Hair follicle dermal papilla cell (primary cell): ENCODE results near the gene HMX3. TPM values are rescaled to one million over a fixed set of nuclear protein-coding genes. Genes with fewer than 3 reads are reported as not detected.

Experiments used
- total RNA-seq: library from RNA; depleted of rRNA; stranded (reverse); fragments of >200 nt; gene quantifications from 2 replicates; pipeline ENCODE4 v1.2.3, GENCODE V29; 2012

Gene HMX3
- not detected in 2 replicates for total RNA-seq

DNA sequence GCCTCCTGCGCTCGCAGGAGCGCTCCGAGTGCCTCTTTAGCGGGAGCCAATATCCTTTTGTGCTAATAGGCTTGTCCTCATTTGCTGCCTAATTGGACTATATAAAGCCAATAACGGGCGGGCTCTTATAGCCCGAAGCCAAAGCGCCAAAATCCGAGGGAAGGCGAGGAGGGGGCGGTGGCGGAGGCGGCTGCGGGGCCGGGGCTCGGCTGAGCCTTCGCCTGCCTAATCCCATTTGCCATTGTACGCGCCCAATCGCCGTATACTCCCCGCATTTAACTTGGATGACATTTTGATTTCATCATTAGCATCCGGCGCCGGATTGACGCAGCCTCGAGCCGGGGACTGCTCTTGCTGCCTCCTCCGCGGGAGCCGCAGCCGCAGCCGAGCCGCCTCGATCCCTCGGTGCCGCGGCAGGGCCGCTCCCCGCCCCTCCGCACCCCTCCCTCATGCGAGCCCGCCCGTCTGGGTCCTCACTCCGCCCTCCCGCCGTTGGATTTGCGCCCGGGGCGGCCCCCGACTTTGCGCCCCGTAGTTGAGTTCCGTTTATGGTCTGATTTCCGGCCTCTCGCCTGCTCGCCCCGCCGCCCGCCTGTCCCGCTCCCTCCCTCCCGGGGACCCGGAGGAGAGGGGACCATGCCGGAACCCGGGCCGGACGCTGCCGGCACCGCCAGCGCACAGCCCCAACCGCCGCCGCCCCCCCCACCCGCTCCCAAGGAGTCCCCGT lies at the start of gene HMX3:
Gene HMX3 (plus strand): TSS at position 556 of the 727 bp plus-strand sequence. CDS start 81 bp downstream, at position 637.

DNA sequence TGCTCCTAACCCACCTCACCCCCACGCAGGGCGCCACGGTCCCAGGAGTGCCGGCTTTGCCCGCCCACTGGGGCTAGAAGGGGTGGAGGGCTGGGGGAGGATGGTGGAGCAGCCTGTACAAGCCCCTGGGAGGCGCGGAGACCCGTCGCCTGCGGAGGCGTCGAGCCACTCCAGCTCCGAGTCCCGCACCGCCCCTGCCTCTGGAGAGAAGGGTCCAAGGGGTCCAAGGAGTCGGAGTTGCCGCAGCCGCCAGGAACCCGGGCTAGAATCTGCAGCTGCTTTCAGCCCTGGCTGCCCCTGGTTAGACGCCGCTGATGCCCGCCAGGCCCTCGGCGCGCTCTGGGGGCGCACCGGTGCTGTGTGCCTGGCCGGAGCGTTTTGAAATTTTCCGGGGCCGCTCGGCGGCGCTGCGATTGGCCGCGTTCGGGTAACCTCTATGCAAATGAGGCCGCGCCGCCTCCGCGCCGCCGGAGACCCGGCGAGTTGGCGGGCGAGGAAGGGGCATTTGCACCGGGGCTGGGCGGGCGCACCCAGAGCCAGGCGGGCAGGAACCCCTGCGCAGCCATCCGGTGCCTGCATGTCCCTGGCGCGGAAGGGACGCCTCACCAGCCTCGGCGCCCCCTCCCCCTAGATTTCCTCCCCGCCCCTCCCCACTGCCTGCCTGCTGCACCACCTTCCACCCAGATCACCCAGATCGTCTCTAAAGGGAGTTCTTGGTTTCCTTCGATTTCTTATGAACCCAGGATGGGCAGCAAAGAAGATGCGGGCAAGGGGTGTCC lies 12.1 kb downstream of the HMX3 start, which contains the start of gene HMX2:
Gene HMX2 (plus strand): TSS at position 502 of the 779 bp plus-strand sequence. CDS start 243 bp downstream, at position 745.

DNA sequence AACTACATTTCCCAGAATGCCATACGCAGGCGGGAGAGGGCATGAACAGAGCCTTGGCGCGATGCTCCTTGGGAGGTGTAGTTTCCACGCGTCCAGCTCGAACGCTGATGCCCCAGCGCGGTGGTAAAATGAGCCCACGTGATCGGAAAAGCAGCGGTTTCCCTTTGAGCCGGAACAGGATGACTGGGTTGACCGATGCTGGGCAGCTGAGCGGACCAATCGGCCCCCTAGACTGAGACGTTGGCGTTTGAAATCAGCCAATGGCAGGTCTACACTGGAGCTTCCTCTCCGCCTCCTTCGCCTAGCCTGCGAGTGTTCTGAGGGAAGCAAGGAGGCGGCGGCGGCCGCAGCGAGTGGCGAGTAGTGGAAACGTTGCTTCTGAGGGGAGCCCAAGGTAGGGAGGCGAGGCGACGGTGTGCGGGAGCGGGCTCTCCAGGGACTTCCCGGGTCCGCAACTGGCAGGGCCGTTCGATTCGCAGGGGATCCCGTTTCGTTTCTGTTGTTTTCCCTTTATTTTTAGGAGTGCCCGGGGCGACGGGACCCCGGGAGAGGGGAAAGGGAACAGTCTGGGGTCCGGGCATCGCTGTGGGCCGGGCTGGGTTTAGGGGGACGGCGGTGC lies 18.4 kb downstream of the HMX3 start, which contains the start of gene BUB3:
Gene BUB3 (plus strand): TSS at position 311 of the 619 bp plus-strand sequence. CDS start 516 bp downstream, outside the sequence.

Other genes starting within 250 kb of the HMX3 start
- not detected in 2 replicates for gene FAM24A, start 225.4 kb upstream of the HMX3 start, total RNA-seq
- gene C10orf88, start 181.7 kb upstream of the HMX3 start, total RNA-seq = 8.1 and 8.9 TPM in 2 replicates
- 1.3 and 1.6 TPM in 2 replicates for gene PSTK, start 155.6 kb upstream of the HMX3 start, total RNA-seq
- 6.8 and 7.2 TPM in 2 replicates for gene IKZF5, start 127.2 kb upstream of the HMX3 start, total RNA-seq
- 7.5 and 8.4 TPM in 2 replicates for gene ACADSB, start 127.0 kb upstream of the HMX3 start, total RNA-seq
- not detected in 2 replicates for gene HMX2, start 12.2 kb downstream of the HMX3 start, total RNA-seq
- gene BUB3, start 18.4 kb downstream of the HMX3 start, total RNA-seq = 127 and 132 TPM in 2 replicates